Tibial artery (tissue), 4 donors: ENCODE results near the gene SCUBE2.
A peak's percentile ranks its signal among the peaks of the same experiment; 100 is the strongest.

Source experiments
- DNase-seq, 2 donors: peaks; one replicate each; pipeline ENCODE4 v3.0.0-alpha.2; 2019
- H3K27ac ChIP-seq, 2 donors: fragments of 200-600 bp; sonication (generic) in 1 of 2; 1 replicate in 1 of 2; 2 replicates in 1 of 2; pipeline ENCODE4 v1.5.1; 2018 to 2019; ENCODE audit warnings: mild to moderate bottlenecking in 1 of 2
- H3K27me3 ChIP-seq, 2 donors: fragments of 200-600 bp; sonication (generic) in 1 of 2; one replicate each; pipeline versions ENCODE4 v1.5.1 to v1.6.0; 2016 to 2019
- H3K36me3 ChIP-seq, 3 donors: fragments of 200-600 bp; sonication (generic) in 2 of 3; one replicate each; pipeline ENCODE4 v1.5.1; 2016 to 2019; ENCODE audit warnings: mild to moderate bottlenecking in 2 of 3
- H3K4me1 ChIP-seq, 4 donors: fragments of 200-600 bp; sonication (generic) in 2 of 4; 1 replicate in 3 of 4; 2 replicates in 1 of 4; pipeline ENCODE4 v1.5.1; 2016 to 2019
- H3K4me3 ChIP-seq, 2 donors: fragments of 200-600 bp; sonication (generic) in 1 of 2; 1 replicate in 1 of 2; 2 replicates in 1 of 2; pipeline ENCODE4 v1.5.1; 2018 to 2019; ENCODE audit warnings: mild to moderate bottlenecking in 2 of 2
- H3K9me3 ChIP-seq, 3 donors: fragments of 200-600 bp; sonication (generic) in 1 of 3; one replicate each; pipeline ENCODE4 v1.5.1; 2016 to 2019
- CTCF ChIP-seq, 2 experiments: fragments of 200-600 bp in 1 of 2; fragments of 450-650 bp in 1 of 2; IDR thresholded peaks; one replicate each; pipeline ENCODE4 v1.5.1; 2017 to 2019; ENCODE audit warnings: antibody characterized with exemption in 2 of 2, mild to moderate bottlenecking in 1 of 2, moderate library complexity in 1 of 2
- intact Hi-C: fragments of 100-400 bp; cut with DNase I; formaldehyde crosslinking; loops from one replicate; pipeline ENCODE4 v1.15.0; 2023; ENCODE audit warnings: low total_unique reads

SCUBE2 gene

GRCh38 chr11:9137293-9138132 lies 46.1 kb upstream of the SCUBE2 start:
- Histone ChIP-seq H3K27me3 (no peaks in the 10 kb centered on the region), H3K4me1 (peaks cover 0 to 27% (median 16%) of the 10 kb centered on the region in 4 donors), H3K4me3 (no peak overlapping the region), H3K27ac (peak overlapping the region in 1 of 2 donors; percentile 37), H3K9me3 (no peaks in the 10 kb centered on the region), H3K36me3 (peaks cover 32 to 34% (median 34%) of the 10 kb centered on the region in 3 donors)
- intact Hi-C loops, result loop anchor here (5.0 kb wide), 2 partner anchors 125 to 220 kb away; no protein-coding TSS in a partner anchor
- peak; percentile 91 to 96 for TF ChIP-seq CTCF (IDR thresholded peaks at IDR 0.05)
- peak; percentile 74 to 83 for DNase-seq

GRCh38 chr11:9136741-9137140 lies 45.3 kb upstream of the SCUBE2 start:
- DNase-seq, result no peak
- no peak overlapping the region for H3K4me3 ChIP-seq
- H3K27me3 ChIP-seq, result no peaks in the 10 kb centered on the region
- no peaks in the 10 kb centered on the region for H3K9me3 ChIP-seq
- intact Hi-C loops, result loop anchor here (5.0 kb wide), 2 partner anchors 124 to 219 kb away; no protein-coding TSS in a partner anchor
- peaks cover 26 to 28% (median 27%) of the 10 kb centered on the region in 3 donors for H3K36me3 ChIP-seq
- H3K27ac ChIP-seq, result no peak overlapping the region
- peaks cover 0 to 27% (median 16%) of the 10 kb centered on the region in 4 donors for H3K4me1 ChIP-seq
- TF ChIP-seq CTCF (IDR thresholded peaks at IDR 0.05), result no peak

GRCh38 chr11:9133956-9134355 lies 42.6 kb upstream of the SCUBE2 start:
- intact Hi-C loops, result no loop called here
- Histone ChIP-seq H3K9me3 (no peaks in the 10 kb centered on the region), H3K27ac (no peak overlapping the region)

GRCh38 chr11:9132203-9132878 lies 40.9 kb upstream of the SCUBE2 start:
- no peak for TF ChIP-seq CTCF (IDR thresholded peaks at IDR 0.05)
- Histone ChIP-seq H3K27ac (no peak overlapping the region), H3K36me3 (no peaks in the 10 kb centered on the region), H3K9me3 (no peaks in the 10 kb centered on the region), H3K27me3 (no peaks in the 10 kb centered on the region), H3K4me3 (no peak overlapping the region), H3K4me1 (peaks cover 0 to 1% (median under 1%) of the 10 kb centered on the region in 4 donors)
- intact Hi-C loops, result no loop called here
- DNase-seq, result no peak

More at GRCh38 chr11:9133956-9134355, 42.6 kb upstream of the SCUBE2 start:
- Histone ChIP-seq H3K4me3 (no peak overlapping the region), H3K27me3 (no peaks in the 10 kb centered on the region), H3K4me1 (peaks cover 0 to 17% (median 11%) of the 10 kb centered on the region in 4 donors), H3K36me3 (peaks cover 0 to under 1% (median 0%) of the 10 kb centered on the region in 3 donors)
- DNase-seq, result no peak
- TF ChIP-seq CTCF (IDR thresholded peaks at IDR 0.05), result no peak

- no peak overlapping the region for H3K4me3 ChIP-seq
- no peaks in the 10 kb centered on the region for H3K36me3 ChIP-seq
- TF ChIP-seq CTCF (IDR thresholded peaks at IDR 0.05), result no peak
- no peaks in the 10 kb centered on the region for H3K9me3 ChIP-seq
- no peak overlapping the region for H3K27ac ChIP-seq
- no peak for DNase-seq
- no peaks in the 10 kb centered on the region for H3K27me3 ChIP-seq
- no peaks in the 10 kb centered on the region for H3K4me1 ChIP-seq
- intact Hi-C loops, result no loop called here
Measured at GRCh38 chr11:9130297-9130696, 38.9 kb upstream of the SCUBE2 start.
